Activated T-cell treated with anti-CD3 and anti-CD28 coated beads for 24 hours (primary cell): ENCODE results near the gene CELF4.

Source experiments
- DNase-seq: peaks from one replicate; pipeline ENCODE4 v3.0.0-alpha.2; 2020; ENCODE audit warnings: low read depth

The CELF4 gene

GRCh38 chr18:37524498-37525261 is 40.9 kb downstream of the CELF4 start:
- DNase-seq: no peak

DNA sequence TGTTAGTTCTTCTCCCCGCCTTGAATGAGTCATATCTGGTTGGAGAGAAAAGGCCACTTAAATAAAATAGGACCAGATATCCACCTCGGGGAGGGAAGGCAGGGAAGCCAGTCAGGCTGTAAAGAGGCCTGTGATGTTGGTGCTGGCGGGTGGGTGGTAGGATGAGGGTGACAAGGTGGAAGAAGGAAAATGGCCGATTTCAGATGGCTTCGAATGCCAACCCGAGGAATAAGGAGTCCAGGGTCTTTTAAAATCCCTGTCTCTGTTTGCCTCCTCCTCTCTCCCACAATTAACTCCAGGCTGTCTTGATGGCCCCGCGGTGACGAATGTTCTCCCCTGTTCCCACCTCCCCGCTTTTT is 41.5 kb downstream of the CELF4 start:
- DNase-seq: no peak

GRCh38 chr18:37521510-37522465 is 43.8 kb downstream of the CELF4 start:
- no peak for DNase-seq

DNA sequence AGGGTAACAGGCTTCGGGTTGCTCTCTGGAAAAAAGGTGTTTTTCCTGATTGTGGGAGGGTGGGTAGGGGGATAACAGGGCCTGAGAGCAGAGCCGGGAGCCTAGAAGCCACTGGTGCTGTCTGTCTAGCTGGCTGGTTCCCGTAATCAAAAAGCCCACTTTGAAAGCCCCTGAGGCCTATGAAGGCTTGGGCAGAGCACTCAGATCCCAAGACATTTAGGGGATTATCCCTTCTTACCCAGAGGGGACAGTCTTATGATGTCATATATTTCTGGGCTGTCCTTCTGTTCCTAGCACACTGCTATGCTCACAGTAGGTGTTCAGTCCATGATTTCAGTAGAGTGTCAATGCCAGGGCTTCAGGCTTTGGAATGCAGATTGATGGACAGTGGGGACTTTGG is 45.1 kb downstream of the CELF4 start:
- DNase-seq: no peak

DNA sequence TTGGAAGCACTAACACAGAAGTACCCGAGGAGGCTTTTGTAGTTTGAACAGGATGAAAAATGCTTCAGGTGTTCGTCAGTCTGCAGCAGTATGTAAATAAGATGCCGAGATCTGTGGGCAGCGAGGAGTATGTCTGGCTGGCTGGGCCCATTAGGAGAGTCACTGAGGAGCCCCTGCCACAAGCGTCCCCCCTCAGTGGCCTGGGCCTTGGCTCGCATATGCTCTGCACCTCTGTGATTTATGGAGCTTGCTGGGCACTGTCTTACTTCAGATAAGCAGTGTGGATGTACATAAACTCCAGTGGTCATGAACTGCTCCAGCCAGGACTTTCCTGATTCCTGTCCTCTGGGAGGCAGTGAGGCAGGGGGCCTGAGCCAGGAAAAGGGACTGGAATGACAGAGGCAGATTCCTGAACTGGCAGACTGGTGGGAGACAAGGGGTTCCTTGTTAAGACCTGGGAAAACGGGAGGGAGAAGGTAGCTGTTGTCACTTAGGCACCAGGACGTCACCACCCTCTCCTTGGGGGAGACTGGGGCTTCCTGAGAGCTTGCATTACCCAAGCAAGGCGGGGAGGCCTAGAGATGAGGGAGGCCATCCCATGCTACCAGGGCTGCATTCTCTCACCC is 46.0 kb downstream of the CELF4 start:
- no peak for DNase-seq

DNA sequence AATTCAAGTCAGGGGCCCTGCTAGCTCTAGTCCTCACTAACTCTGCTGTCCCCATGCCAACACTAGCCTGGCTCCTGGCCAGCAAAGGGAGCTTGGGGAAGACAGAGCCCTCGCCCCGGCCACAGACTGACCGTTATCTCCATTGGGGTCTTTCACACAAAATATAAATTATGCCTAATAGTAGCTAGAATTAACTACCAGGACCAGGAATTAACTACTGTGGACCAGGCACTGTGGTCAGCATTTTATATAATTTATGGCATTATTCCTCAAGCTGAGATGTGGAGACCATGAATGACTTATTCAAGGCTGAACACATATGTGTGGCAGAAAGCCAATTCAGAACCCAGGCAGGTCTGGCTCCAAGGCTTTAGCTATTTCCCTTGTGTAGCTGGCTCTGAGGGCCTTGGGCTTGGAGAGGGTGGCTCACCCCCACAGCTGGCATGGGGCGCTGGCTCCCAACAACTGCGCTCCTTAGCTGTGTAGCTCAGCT is 49.2 kb downstream of the CELF4 start:
- DNase-seq: no peak

DNA sequence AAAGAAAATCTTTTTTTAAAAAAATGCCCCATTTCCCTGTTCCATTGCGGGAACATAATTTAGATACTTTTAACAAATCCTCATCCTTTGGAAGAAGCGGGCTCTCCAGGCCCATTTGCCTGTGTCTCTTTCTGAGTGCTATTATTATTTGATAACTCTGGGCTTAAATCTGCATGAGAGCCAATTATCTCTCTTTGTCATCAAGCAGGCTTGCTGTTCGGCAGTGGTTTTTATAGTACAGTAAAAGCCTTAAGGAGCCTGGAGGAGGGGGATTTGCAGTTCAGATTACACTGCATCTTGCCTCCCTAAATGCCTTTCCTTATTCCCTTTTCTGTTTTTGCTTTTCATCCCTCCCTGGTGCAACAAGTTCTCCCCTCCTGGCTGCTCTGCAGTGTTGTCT is 50.6 kb downstream of the CELF4 start:
- DNase-seq: no peak

DNA sequence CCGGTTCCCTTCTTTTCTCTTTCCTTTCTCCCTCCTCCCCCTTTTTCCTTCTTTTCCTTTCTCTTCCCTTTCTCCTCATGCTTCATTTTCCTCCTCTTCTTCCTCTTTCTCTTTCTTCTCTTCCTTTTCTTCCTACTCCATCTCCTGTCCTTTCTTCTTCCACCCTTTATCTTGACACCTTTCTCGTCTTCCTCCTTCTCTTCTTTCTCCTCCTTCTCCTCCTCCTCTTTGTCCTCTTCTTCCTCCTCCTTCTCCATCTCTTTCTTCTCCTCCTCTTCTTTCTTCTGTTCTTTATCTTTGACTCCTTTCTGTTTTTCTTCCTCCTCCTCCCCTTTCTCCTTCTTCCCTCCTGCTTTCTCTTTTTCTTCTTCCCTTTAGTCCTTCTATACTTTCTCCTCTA is 53.2 kb downstream of the CELF4 start:
- no peak for DNase-seq

DNA sequence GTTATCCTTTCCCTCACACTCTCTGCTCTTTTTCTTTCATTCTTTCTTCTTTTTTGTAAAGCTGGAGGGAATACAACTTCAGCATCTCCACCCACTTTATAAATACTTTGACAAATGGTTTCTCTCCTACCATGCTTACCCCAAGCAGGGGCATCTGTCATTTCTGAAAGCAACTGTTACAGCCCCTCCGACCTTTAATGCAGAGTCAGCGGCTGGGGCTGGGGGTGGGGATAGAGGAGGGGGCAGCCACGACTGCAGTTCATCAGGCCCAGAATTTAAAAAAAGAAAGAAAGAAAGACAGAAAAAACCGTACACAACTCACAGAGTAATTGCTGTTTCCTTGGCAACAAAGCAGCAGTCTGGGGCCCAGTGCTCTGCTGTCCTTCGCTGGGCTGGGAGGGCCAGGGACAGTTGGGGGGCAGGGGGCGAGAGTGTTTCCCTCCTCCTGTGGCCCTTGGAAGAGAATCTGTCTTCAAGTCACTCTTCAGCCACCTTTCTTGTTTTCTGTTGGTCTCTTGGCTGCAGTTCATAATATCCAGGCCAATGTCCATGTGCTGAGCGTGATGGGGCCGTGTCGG is 53.8 kb downstream of the CELF4 start:
- DNase-seq: no peak

DNA sequence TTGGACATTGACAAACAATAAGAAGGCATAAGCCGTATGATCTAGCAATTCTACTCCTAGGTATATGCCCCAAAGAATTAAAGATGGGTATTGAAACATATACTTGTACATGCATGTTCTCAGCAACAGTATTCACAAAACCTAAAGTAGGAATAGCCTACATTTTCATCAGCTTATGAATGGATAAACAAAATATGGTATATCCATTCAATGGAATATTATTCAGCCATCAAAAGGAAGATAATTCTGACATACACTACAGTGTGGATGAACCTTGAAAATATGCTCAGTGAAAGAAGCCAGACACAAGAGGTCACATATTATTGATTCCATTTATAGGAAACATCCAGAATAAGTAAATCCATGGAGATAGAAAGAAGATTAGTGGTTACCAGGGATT is 56.0 kb downstream of the CELF4 start:
- DNase-seq: no peak

GRCh38 chr18:37508207-37508606 is 57.4 kb downstream of the CELF4 start:
- no peak for DNase-seq

DNA sequence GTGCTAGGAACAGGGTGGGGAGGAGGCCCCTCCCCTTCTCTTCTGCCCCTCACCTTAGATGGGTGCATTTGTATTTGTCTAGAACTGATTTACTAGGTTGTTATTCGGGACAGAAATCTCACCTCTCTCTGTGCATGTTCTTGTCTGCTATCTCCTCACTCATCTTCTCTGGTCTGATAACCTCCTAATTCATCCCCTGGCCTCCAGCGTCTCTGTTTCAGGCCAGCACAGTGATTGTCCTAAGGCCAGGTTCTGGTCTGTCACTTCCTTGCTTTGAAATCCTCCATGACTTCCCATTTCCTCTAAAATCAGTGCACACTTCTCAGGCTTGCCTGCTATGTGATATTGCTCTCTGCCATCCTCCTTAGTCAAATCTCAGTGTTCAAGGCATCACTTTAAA is 58.4 kb downstream of the CELF4 start:
- DNase-seq: no peak

DNA sequence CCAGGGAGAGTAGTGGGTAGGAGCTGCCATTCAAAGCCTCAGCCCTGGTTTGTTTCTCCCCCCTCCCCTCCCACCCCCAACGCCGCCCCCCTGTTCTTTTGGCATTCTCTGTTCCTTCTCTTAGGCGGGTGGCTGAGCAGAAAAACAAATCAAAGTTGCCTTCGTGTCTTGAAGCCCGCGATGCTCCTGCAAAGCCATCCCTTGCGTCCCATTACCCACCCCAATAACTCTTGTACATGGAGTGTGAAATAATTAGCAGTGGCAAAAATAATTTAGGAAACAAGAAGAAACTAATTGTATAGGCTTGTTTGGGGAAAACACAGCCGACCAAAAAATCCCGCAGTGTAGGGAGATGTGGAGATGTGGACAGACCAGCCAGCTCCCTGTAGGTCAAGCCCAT is 59.6 kb downstream of the CELF4 start:
- no peak for DNase-seq

- no peak for DNase-seq
Measured at GRCh38 chr18:37505321-37505720, 60.3 kb downstream of the CELF4 start.

DNA sequence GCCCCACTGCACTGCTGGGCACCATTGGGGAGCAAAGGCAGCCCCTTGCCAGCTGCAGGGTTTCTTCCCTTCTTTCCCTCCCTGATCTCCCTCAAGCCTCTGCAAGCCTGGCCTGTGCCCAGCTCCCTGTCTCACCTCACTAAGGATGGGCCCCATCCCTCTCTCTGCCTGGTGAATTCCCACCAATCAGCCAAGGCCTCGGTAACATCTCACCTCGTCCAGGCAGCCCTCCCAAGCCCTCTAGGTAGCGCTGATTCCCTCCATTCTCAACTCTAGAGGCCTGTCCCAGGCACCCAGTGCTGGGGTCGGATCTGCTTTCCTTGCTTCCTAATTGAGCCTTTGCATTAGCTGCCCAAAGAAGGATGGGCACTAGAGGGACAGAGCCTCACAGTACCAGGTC is 63.0 kb downstream of the CELF4 start:
- DNase-seq: no peak

DNA sequence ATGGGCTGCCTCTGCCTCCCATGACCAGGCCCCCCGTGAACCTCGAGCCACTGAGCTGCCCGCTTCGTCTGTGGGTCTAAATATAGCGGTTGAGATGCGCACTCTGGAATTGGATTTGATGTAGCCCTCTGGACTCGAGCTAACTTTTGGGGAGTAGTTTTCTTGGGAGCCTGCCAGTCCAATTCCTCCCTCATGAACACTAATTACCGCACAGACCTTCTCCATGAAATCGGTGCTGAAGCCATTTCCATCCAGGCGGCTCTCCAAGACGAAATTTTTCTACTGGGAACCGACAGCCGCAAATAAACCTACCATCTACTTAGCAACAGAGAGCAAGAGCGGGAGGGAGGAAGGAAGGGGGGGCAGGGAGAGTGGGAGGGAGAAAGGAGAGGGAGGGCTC is 63.6 kb downstream of the CELF4 start:
- DNase-seq: no peak

- no peak for DNase-seq
Measured at GRCh38 chr18:37501136-37501535, 64.5 kb downstream of the CELF4 start.

- no peak for DNase-seq
Measured at GRCh38 chr18:37499913-37500312, 65.7 kb downstream of the CELF4 start.

DNA sequence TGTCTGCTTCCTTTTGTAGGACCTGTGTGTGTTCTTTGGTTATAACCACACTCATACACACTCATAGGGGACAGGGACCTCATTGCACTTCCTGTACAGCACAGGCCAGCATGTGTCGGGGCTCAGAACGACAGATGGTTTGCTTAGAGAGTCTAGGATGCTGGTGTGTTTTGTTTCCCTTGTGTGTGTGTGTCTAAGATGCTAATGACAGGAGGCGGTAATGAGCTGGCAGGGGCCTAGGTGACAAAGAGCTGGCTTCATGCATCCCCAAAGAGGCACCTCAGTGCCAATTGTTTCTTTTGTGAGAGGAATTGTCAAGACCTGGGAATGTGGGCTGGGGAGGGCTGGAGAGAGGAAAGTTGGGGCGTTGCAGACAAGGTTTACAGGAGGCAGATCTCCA is 66.6 kb downstream of the CELF4 start:
- no peak for DNase-seq

- no peak for DNase-seq
Measured at GRCh38 chr18:37497853-37498518, 67.6 kb downstream of the CELF4 start.

- DNase-seq: no peak
Measured at GRCh38 chr18:37496568-37496967, 69.0 kb downstream of the CELF4 start.

DNA sequence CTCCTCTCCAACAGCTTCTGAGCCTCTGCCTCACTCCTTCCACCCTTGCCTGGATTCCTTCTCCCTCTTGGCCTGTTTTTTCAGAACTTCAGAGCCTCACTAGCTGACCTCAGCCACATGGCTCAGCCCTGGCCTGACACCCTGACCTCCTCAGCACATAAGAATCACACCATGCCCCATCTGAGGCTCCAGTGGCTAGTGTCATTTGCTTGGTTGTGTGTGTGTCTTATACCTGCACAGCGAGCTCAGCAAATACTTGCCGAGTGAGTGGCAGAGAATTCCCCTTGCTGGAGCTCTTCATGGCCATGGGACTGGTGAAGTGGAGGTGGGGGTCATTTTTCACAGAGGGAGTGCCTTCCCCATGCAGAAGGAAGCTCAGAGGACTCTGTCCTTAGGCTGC is 70.2 kb downstream of the CELF4 start:
- no peak for DNase-seq
